HepG2 (cell line): Measurements from ENCODE around the gene AOX1. TPM values are rescaled to one million over a fixed set of nuclear protein-coding genes. Genes with fewer than 3 reads are reported as not detected.

ENCODE experiments used
- ARID2 ChIP-seq: sonication (generic); formaldehyde crosslinking; IDR thresholded peaks from 2 replicates; pipeline ENCODE4 v1.8.1; 2022; ENCODE audit warnings: mild to moderate bottlenecking, missing genetic modification reagents, borderline replicate concordance
- HOXA9 ChIP-seq: sonication (generic); formaldehyde crosslinking; IDR thresholded peaks from 2 replicates; pipeline ENCODE4 v1.8.1; 2022; ENCODE audit warnings: missing genetic modification reagents, mild to moderate bottlenecking, moderate library complexity, borderline replicate concordance
- MYPOP ChIP-seq: sonication (generic); formaldehyde crosslinking; IDR thresholded peaks from 2 replicates; pipeline ENCODE4 v1.8.1; 2023; ENCODE audit warnings: mild to moderate bottlenecking, moderate library complexity, missing genetic modification reagents
- PHB2 ChIP-seq: fragments of 450-650 bp; IDR thresholded peaks from 2 replicates; pipeline ENCODE4 v1.6.1; 2018; ENCODE audit not compliant: partially characterized antibody
- RORA ChIP-seq: sonication (generic); formaldehyde crosslinking; IDR thresholded peaks from 2 replicates; pipeline ENCODE4 v1.5.0; 2020; ENCODE audit warnings: mild to moderate bottlenecking, missing genetic modification reagents, moderate library complexity
- SMC3 ChIP-seq: IDR thresholded peaks from 2 replicates; pipeline ENCODE4 v1.6.1; 2011; ENCODE audit warnings: low read length, improper control_type of control experiment
- ZBTB1 ChIP-seq: sonication (generic); formaldehyde crosslinking; IDR thresholded peaks from 2 replicates; pipeline ENCODE4 v1.4.0; 2020; ENCODE audit warnings: missing genetic modification reagents, borderline replicate concordance
- ZBTB38 ChIP-seq: sonication (generic); formaldehyde crosslinking; IDR thresholded peaks from 2 replicates; pipeline ENCODE4 v1.5.1; 2020; ENCODE audit warnings: mild to moderate bottlenecking, missing genetic modification reagents
- ZFP36 ChIP-seq: fragments of 150-350 bp; IDR thresholded peaks from 2 replicates; pipeline ENCODE4 v1.6.1; 2018; ENCODE audit warnings: borderline replicate concordance, low read length, low read depth; ENCODE audit not compliant: partially characterized antibody
- ZNF232 ChIP-seq: sonication (generic); formaldehyde crosslinking; IDR thresholded peaks from 2 replicates; pipeline ENCODE4 v1.4.0; 2020; ENCODE audit warnings: missing genetic modification reagents, borderline replicate concordance
- ZNF260 ChIP-seq: sonication (generic); formaldehyde crosslinking; IDR thresholded peaks from 2 replicates; pipeline ENCODE4 v1.4.0; 2020; ENCODE audit warnings: missing genetic modification reagents, low read depth, mild to moderate bottlenecking, borderline replicate concordance
- ZSCAN9 ChIP-seq: IDR thresholded peaks from 2 replicates; pipeline ENCODE4 v1.6.1; 2016; ENCODE audit warnings: borderline replicate concordance
- polyA plus RNA-seq, 8 experiments: library from polyadenylated mRNA; depleted of rRNA in 3 of 8; stranded (reverse) in 7 of 8; unstranded in 1 of 8; fragments of >200 nt; fragmentation: Illumina TruSeq in 4 of 8; extraction: Trizol in 4 of 8; gene quantifications; 2 replicates each; pipeline versions ENCODE4 v1.2.1 to v1.2.3, GENCODE V29; 2011 to 2016; ENCODE audit warnings: low read depth in 4 of 8, missing spikeins in 1 of 8, mixed read lengths in 1 of 8; ENCODE audit not compliant: insufficient read depth in 1 of 8
- total RNA-seq, 5 experiments: library from RNA; depleted of rRNA; stranded (reverse); fragments of >200 nt; fragmentation: Illumina TruSeq; extraction: Trizol; gene quantifications; 2 replicates each; pipeline ENCODE4 v1.2.3, GENCODE V29; 2016; ENCODE audit warnings: low read depth in 1 of 5
- TF ChIP-seq, protein P1 (sequence below): IDR thresholded peaks from 2 replicates; pipeline ENCODE4 v1.6.1; 2016; ENCODE audit warnings: low read depth, missing genetic modification reagents, missing compliant biosample characterization
- TF ChIP-seq, protein P2 (sequence below): sonication (generic); formaldehyde crosslinking; IDR thresholded peaks from one replicate; pipeline ENCODE4 v1.5.1; 2020; ENCODE audit warnings: mild to moderate bottlenecking, missing genetic modification reagents; ENCODE audit errors: not compliant biosample characterization

The AOX1 gene
- total and polyA plus RNA-seq, 2 of the 13 experiments (the other 11 are each of a cell fraction or from before 2014, with no cell fraction given) = 9.2 to 18.0 TPM

- TF ChIP-seq, protein P1, sequence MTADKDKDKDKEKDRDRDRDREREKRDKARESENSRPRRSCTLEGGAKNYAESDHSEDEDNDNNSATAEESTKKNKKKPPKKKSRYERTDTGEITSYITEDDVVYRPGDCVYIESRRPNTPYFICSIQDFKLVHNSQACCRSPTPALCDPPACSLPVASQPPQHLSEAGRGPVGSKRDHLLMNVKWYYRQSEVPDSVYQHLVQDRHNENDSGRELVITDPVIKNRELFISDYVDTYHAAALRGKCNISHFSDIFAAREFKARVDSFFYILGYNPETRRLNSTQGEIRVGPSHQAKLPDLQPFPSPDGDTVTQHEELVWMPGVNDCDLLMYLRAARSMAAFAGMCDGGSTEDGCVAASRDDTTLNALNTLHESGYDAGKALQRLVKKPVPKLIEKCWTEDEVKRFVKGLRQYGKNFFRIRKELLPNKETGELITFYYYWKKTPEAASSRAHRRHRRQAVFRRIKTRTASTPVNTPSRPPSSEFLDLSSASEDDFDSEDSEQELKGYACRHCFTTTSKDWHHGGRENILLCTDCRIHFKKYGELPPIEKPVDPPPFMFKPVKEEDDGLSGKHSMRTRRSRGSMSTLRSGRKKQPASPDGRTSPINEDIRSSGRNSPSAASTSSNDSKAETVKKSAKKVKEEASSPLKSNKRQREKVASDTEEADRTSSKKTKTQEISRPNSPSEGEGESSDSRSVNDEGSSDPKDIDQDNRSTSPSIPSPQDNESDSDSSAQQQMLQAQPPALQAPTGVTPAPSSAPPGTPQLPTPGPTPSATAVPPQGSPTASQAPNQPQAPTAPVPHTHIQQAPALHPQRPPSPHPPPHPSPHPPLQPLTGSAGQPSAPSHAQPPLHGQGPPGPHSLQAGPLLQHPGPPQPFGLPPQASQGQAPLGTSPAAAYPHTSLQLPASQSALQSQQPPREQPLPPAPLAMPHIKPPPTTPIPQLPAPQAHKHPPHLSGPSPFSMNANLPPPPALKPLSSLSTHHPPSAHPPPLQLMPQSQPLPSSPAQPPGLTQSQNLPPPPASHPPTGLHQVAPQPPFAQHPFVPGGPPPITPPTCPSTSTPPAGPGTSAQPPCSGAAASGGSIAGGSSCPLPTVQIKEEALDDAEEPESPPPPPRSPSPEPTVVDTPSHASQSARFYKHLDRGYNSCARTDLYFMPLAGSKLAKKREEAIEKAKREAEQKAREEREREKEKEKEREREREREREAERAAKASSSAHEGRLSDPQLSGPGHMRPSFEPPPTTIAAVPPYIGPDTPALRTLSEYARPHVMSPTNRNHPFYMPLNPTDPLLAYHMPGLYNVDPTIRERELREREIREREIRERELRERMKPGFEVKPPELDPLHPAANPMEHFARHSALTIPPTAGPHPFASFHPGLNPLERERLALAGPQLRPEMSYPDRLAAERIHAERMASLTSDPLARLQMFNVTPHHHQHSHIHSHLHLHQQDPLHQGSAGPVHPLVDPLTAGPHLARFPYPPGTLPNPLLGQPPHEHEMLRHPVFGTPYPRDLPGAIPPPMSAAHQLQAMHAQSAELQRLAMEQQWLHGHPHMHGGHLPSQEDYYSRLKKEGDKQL (CRISPR knock-in tag) = no peak; the same call in 1 of the 2 replicates
- TF ChIP-seq ARID2 (no peak), SMC3 (peak; percentile 98), MYPOP (CRISPR knock-in tag) (peak; percentile 71; the same call in 1 of the 2 replicates), HOXA9 (CRISPR knock-in tag) (no peak), ZNF260 (no peak), ZSCAN9 (CRISPR knock-in tag) (peak; percentile 91), ZBTB38 (peak; percentile 73), PHB2 (no peak), RORA (no peak), ZNF232 (CRISPR knock-in tag) (peak; percentile 84; the same call in 1 of the 2 replicates), ZFP36 (no peak), ZBTB1 (CRISPR knock-in tag) (no peak)
- TF ChIP-seq, protein P2, sequence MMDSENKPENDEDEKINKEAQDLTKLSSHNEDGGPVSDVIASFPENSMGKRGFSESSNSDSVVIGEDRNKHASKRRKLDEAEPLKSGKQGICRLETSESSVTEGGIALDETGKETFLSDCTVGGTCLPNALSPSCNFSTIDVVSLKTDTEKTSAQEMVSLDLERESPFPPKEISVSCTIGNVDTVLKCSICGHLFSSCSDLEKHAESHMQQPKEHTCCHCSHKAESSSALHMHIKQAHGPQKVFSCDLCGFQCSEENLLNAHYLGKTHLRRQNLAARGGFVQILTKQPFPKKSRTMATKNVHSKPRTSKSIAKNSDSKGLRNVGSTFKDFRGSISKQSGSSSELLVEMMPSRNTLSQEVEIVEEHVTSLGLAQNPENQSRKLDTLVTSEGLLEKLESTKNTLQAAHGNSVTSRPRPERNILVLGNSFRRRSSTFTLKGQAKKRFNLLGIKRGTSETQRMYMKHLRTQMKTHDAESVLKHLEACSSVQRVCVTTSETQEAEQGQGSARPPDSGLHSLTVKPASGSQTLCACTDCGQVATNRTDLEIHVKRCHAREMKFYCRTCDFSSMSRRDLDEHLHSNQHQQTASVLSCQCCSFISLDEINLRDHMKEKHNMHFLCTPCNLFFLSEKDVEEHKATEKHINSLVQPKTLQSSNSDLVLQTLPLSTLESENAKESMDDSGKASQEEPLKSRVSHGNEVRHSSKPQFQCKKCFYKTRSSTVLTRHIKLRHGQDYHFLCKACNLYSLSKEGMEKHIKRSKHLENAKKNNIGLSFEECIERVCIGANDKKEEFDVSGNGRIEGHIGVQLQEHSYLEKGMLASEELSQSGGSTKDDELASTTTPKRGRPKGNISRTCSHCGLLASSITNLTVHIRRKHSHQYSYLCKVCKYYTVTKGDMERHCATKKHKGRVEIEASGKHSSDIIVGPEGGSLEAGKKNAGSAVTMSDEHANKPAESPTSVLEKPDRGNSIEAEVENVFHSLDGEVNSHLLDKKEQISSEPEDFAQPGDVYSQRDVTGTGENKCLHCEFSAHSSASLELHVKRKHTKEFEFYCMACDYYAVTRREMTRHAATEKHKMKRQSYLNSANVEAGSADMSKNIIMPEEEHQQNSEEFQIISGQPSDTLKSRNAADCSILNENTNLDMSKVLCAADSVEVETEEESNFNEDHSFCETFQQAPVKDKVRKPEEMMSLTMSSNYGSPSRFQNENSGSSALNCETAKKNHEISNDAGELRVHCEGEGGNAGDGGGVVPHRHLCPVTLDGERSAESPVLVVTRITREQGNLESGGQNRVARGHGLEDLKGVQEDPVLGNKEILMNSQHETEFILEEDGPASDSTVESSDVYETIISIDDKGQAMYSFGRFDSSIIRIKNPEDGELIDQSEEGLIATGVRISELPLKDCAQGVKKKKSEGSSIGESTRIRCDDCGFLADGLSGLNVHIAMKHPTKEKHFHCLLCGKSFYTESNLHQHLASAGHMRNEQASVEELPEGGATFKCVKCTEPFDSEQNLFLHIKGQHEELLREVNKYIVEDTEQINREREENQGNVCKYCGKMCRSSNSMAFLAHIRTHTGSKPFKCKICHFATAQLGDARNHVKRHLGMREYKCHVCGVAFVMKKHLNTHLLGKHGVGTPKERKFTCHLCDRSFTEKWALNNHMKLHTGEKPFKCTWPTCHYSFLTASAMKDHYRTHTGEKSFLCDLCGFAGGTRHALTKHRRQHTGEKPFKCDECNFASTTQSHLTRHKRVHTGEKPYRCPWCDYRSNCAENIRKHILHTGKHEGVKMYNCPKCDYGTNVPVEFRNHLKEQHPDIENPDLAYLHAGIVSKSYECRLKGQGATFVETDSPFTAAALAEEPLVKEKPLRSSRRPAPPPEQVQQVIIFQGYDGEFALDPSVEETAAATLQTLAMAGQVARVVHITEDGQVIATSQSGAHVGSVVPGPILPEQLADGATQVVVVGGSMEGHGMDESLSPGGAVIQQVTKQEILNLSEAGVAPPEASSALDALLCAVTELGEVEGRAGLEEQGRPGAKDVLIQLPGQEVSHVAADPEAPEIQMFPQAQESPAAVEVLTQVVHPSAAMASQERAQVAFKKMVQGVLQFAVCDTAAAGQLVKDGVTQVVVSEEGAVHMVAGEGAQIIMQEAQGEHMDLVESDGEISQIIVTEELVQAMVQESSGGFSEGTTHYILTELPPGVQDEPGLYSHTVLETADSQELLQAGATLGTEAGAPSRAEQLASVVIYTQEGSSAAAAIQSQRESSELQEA (CRISPR knock-in tag) = no peak
Observed at GRCh38 chr2:200713003-200713703, 127.3 kb downstream of the AOX1 start (continued).
